Dermis blood vessel endothelial cell (primary cell): ENCODE data around the gene IPPK. TPM values are rescaled to one million over a fixed set of nuclear protein-coding genes. Genes with fewer than 3 reads are reported as not detected.

Source experiments
- DNase-seq: peaks from one replicate; pipeline ENCODE4 v3.0.0; 2010
- total RNA-seq: library from RNA; depleted of rRNA; stranded (reverse); fragments of >200 nt; gene quantifications from 2 replicates; pipeline ENCODE4 v1.2.3, GENCODE V29; 2014

Gene IPPK
- total RNA-seq, 1 donor from 2014 or later: 20.3 TPM

DNA sequence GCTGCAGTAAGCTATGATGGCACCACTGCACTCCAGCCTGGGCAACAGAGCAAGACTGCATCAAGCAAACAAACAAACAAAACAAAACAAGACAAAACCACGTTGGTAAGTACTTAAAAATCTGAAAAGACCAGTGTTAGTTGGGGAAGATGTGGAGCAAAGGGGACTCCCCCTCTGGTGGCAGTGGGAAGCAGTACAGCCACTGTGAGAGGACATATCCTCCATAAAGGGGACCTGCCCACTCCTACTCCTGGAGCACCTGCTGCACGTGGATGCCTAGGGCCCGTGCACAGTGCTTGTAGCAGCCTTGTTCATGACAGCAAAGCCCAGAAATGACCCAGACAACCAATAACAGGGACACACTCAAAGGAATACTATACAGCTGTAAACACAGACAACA is 17.0 kb upstream of the IPPK start:
- DNase-seq: peak; percentile 32

DNA sequence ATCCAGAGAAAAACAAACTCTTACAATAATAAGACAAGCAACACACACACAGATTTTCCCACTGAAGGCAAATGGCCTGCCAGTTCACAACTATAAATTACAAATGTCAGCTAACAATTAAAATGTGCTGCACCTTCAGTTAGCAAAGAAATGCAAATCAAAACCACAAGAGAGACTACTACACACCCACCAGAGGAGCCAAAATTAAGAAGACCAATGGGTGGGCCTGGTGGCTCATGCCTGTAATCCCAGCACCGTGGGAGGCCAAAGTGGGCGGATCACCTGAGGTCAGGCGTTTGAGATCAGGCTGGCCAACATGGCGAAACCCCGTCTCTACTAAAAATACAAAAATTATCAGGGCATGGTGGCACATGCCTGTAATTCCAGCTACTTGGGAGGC is 15.1 kb upstream of the IPPK start:
- DNase-seq: no peak

DNA sequence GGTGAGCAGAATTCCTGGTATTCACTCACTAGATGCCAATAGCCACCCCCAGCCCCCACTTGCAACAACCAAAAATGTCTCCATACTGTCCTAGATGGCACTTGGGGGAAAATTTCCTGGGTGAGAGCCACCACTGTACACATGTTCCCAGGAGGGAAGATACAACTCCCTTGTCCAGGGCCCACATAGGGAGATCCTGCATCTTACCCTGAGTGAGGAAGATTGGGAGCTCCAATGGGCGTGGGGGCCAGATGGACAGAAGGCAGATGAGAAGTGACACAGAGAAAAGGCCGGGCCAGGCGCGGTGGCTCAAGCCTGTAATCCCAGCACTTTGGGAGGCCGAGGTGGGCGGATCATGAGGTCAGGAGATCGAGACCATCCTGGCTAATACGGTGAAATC is 12.3 kb upstream of the IPPK start:
- no peak for DNase-seq

DNA sequence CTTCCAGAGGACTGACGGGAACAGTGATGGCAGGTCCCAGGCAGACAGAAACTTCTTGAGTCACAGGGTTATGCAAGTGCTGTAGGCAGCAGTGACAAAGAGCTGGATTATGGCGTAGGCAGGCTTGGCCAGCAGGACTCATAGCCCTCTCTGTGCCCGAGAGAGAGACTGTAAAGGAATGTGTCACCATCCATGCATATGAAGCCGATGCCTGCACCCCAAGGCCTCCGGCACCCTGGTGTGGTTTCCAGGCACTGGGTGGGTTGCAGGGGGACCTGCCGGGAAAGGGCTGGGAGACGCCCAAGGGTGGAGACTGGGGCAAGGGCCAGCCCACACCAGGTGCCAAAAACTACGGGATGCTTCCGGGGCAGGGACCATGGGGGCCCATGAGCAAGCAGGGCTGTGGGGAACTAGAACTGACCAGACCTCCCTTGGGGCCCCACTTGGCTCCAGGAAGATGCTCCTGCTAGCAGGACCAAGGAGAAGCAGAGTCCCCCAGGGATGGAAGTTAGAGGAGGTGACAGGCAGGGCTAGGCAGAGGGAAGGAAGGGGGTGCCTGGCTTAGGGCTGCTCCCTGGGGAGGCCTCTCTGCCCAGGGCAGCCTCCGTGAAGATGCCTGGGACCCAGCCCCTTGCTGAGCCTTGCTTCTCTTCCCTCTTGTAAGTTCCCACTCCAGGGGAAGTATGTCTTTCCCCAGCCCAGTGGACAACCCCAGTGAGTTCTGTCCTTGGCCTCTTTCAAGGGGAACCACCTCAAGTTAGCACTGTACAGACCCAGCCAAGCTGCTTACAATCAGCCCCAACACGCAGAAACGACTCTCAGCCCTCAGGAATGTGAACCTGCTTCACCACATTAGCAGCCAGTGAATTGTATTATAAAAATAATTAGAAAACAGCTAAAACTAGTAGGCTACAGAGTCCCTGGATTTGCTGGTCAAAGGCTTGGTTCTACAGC is 10.5 kb upstream of the IPPK start:
- no peak for DNase-seq

DNA sequence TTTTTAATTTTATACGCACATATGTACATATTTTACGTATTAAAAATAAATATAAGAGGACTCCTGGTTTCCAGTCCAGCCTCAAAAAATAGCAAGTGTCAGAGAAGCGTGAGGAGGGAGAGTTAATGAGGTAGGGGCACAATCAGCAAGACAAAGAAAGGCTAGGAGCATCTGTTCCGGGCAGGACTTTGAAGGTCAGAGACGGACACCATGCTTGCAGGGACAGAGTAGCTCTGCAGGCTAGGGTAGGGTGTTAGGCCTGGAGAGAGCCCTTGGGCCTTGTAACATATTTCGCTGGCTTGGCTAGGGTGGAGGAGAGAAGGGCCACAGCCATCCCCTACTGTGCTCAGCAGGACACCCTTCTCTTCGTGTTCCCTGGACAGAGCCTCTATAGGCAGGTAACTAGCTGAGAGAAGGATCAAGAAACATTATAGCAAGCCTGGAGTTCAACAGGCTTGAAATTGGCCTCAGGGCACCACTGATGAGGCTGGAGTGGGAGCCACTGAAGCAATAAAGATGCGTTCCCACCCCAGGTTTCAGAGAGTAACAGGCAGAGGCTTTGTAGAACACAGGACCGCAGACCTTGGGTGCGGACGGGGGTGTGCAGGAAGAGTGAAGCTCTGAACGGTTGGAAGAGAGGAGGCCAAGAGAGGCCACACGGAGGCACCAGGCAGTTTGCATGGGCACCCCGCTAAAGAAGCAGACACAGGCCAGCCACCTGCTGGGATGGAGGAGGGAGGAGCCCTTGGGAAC is 9.7 kb upstream of the IPPK start:
- DNase-seq: no peak

DNA sequence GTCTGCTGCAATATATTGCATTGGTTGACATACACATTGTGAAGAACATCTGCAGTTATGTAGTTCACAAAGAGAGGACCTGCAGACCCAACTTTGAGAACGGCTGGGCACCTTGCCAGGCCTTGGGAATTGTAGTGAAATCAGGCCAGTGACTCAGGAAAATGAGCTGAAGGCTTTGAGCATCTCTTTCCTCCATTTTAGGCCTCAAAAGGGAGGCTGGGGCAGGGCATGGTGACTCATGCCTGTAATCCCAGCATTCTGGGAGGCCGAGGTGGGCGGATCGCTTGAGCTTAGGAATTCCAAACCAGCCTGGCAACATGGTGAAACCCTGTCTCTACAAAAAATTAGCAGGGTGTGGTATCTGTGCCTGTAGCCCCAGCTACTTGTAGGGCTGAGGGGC is 1.4 kb upstream of the IPPK start:
- DNase-seq: peak; percentile 84

DNA sequence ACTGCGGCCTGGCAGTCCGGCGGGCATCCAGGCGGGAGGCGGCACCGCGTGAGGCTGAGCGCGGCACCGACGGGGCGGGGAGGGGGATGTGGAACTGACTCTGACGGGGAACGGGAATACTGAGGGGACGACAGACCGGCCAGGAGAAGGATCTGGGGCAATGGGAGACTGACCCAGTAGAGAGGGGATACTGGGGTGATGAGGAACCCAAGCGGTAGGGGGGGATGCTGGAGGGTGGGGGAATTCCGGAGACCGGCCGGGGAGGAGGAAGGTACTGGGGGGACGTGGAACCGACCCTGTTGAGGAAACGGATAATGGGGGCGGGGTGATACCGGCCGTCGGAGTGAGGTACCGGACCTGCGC is 423 bp downstream of the IPPK start:
- DNase-seq: no peak

DNA sequence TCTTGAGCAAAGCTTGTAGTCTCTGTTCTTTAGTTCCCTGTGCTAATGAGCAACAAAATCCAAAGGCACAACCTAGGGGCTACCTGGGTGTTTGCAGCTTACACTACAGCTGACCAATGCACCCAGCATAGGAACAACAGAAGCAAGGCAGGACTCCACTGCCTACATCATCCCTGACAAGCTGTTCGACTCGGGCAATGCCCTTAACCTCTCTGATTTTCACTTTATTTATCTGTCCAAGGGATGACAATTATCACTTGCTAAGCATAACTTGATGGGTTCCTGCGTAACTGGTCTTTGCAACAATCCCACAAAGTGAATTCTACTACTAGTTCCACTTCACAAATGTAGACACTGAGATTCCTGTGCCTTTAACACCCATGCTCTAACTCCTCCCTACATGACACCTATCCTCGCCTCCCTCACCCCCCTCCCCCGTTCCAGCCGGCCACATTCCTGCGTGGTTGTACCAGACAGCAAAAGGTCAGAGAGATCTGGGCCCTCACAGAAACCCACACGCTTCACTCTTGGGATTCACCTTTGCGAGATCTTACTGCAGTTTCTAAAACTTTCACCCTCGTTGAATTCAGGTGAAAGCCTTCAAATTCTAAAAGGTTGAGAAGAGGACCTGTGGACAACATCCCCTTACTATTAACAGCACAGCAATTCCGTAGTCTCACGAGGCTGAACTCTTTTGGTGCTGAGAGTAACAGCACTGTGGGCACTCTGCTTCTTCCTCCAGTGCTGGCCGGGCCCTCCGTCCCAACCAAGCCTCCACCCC is 995 bp downstream of the IPPK start:
- DNase-seq: peak; percentile 68

DNA sequence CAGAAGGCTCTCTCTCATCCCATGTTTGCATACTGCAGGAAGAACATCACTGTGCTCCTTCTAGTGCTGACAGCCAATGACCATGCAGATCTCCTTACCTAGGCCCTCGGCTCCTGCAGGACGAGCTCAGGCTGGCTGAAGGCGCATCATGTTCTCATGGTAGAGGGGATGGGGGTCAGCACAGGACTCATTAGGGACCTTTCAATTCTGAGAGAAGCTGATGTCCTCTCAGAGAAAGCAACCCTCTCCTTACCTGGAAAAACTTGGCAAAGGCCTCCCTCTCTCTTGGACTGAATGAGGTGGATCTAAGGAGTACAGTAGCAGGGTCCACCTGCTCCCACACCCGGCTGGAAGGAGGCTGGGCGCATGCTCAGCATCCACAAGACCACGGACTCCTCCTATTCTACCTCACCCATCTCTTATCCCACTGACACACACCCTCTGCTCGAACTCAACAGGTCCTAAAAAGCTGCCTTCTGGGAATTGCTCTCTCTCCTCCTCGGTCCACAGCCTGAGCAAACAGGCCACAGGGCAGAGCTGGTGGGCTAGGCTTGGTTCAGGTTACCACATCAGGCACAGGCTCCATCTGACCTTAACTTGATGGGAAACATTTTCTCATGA is 2.9 kb downstream of the IPPK start:
- DNase-seq: no peak

DNA sequence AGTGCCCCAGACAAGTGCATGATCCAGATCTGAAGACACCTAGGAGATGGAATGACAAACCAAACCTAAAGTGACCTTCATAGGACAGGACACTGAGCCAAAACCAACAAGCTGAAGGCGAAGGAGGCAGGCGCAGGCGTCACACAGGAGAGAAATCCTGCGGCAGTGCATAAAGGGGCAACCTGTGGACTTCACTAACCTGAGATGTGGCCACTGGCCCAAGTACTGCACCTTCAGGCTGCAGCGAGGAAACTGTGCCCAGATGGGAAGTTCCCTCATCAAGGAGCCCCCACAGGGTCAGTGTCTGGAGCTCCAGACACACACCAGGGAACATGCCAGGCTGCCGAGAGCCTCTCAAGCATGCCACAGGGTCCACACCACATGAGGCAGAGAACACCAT is 3.7 kb downstream of the IPPK start:
- DNase-seq: no peak

DNA sequence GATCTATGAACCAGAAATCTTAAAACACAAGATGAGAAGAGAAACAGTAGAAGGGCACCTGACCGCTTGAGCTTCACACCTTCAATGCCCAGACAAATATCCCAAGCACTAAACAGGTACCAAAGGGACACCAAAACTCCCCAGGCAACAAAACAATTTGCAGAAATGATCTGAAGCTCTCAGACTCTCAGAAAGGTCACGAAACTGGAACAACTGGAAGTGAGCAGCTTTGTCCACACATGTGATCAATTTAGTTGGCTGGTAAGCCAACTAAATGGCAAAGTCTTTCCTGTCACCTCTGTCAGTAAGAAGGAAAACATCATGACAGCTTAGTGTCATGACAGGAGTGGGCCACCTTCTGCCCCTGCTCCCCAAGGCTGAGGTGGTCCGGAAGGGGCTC is 4.1 kb downstream of the IPPK start:
- DNase-seq: no peak

DNA sequence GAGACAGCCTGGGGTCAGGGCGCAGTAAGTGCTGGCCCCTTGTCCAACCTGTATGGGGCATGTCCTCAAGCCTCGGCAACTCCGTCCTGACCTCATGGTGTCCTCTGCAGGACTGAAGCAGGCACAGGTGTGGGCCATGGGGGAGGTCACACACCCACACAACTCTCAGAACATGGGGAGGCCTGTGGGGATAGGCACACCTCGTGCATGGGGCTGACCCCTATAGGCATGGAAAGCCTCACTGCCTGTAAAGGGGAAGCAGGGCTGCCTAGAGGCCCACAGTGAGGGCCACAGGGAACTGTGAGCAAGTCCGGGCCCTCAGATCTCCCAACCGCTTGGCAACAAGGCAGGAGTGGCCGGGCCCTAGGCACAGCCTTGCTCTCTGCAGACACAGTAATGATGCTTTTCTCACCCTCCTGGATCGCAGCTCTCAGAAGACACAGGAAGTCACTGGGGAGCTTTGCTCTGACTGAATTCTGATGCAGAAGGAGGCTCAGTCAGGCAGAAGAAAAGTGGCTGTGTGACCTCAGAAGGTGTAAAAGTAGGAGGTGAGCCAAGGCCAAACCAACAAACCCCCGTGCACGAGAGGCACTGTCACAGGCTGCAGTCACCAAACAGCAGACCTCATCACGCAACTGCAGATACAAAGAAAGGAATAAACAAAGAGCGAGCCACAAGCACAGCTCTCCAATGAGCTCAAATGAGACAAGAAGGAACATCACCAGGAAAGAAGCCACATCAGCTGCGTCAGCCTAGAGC is 5.4 kb downstream of the IPPK start:
- DNase-seq: no peak

DNA sequence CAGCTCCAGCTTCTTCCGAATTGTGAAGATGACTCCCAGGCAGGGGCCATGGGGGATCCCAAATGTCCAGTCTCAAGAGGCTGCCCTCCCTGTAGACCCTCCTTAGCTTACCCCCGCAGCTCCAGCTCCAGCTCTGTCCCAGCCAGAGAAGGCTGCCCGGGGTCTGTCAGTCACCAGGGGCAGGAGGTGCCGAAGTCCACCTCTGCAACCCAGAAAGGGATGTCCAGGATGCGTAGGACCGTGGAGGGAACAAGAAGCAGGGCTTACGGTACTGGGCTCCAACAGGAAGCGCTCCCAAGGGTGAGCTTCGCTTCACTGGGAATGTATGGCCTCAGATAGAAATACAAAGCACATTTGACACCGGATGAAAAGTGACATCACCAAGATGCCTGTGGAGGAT is 6.0 kb downstream of the IPPK start:
- DNase-seq: no peak

DNA sequence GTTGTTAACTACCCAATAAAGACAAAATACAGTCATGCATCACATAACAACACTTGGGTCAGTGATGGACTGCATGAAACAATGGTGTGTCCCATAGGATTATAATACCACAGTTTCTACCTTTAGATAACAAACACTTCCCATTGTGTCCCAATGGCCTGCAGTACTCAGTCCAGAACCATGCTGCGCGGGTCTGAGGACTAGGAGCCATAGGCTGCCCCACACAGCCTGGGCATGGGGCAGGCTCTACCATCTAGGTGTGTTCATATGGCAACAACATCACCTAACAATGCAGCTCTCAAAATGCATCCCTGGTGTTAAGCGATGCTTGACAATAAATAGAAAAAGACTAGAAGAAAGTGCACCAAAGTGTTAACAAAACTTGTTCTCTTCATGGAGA is 6.8 kb downstream of the IPPK start:
- no peak for DNase-seq

DNA sequence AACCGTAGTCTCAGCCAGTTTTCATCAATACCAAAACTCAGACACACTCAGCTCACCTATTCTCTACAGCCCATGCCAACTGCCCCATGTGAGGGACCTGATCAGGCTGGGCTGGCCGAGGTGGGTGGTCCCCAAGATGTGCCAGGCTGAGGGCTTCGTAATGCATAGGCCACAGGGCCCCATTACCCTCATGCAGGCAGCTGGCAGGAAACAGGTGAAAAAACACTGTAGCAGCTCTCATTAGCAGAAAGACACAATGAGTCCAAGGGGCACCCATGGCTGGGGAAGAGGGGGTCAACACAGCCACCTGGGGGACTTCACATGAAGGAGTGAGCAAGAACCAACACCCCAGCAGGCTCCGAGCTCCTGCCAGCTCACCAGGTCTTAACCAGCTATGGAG is 8.2 kb downstream of the IPPK start:
- peak; percentile 61 for DNase-seq

DNA sequence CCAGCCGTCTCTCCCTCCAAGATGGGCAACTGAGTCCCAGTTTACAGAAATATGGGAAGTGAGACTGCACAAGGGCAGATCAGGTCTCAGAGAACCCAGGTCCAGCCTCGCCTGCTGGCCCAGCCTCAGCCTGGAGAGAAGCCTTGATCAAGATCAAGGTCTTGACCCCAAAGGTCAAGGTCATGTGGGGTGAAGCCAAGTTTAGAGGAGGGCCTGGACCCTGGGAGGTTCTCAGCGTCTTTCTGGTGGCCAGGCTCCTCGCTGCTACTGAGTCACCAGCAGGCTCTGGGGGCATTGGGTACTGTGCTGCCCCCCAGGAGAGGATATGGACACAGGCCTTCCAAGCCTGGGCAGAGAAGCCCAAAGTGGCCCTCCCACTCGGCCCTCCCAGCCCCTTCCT is 8.8 kb downstream of the IPPK start:
- no peak for DNase-seq

DNA sequence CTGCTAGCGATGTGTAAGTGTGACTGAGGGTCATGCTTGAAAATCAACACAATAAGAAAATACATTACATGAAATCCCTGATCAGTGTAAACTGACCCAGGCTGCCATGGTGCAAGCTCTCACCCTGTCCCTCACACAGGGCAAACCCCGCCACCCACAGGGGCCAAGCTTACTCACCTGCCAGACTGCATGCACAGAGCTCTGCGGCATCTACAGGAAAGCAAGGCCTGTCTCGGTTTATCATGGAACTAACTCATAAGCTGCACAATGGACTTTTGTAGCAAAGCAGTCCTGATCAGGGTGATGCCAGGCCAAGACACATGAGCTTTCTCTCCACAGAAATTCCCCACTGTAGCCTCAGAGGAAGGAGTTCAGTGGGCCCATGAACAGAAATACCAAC is 9.7 kb downstream of the IPPK start:
- DNase-seq: no peak

DNA sequence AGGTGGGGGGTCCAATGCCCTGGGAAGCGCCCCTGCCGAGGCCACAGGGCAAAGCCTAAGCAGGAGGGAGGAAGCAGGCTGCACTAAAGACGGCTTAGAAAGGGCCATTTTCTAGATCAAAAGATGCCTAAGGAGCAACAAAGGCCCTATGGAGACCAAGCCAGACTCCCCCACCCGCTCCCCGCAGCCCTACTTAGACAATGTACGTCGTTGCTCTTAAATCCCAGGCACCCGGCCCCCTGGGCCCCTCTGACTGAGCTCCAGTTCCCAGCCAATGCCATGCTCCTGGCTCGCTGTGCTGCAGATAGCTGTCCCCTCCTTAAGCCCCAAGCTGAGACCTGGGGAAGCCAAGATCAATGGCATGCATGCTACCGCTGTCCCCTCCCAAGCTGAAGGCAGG is 10.3 kb downstream of the IPPK start:
- DNase-seq: no peak

DNA sequence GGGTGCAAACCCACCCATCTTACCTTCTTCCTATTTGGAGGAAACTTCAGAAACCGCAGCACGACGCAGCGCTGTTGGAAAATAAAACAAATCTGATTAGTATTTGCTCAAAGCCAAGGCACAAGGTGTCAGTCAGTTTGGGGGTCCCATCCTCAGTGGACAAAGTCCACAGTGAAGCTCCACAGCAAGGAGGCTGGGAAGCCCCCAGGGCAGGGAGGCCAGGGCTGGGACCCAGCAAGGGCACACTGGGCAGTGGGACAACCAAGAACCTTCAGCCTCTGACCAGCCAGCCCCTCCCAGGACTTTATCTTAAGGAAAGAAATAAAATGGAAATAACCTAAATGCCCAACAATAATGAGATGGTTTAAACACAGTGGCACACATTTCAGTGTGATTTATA is 11.3 kb downstream of the IPPK start:
- DNase-seq: no peak

DNA sequence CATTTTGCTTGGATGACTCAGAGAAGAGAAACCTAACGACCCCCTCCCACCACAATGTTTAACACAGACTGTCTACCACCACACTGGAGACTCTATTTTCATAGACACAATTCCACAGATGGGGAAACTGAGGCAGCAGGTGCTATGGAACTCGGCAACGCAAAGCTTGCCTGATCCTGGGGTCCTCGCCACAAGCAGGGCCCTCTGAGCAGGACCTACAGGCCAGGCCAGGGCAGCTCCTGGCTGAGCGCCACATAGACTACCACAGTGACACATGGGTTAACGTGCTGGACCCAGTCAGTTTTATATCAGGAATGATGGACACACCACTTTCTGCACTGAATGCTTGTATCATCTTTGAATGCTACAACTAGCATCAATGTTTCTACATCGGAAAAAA is 11.8 kb downstream of the IPPK start:
- no peak for DNase-seq

DNA sequence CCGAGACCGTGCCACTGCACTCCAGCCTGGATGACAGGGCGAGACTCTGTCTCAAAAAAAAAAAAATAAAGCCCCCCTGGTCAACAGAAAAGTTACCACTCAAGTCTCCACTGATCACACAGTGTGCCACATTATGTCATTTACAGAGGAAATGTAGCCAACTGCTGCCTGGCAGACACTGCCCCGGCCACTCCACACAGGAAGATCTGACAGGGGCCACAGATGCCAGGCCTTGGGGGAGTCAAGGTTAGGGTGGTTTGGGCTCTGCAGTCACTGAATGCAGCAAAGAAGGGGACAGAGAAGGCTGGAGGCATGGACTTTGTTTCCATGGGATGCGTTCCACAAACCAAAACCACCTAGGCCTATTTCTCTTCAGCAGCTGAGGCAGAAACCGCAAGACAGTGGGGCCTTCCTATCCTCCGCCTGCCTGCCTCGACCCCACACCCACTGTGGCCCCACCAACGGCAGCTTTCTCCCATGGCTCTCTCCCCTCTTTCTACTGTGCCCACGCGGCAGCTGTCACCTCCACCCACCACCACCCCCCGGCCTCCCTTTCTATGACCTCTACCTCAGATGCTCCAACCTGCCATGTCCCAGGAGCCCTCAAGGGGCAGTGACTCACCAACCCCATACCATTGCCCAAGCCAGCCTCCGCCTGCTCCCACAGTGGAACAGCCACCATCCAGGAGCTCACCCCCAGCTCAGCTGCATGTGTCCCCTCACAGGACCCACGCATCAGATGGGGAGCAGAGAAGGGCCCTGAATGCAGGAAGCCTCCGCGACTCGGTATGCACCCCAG is 12.4 kb downstream of the IPPK start:
- DNase-seq: no peak
